Measurements from ENCODE around the gene MAP4K4. TPM values are rescaled to one million over a fixed set of nuclear protein-coding genes. Genes with fewer than 3 reads are reported as not detected.

The MAP4K4 gene
- total and polyA plus RNA-seq, 2 of the 13 experiments (the other 11 are each of a cell fraction or from before 2014, with no cell fraction given) = 105 to 264 TPM

DNA sequence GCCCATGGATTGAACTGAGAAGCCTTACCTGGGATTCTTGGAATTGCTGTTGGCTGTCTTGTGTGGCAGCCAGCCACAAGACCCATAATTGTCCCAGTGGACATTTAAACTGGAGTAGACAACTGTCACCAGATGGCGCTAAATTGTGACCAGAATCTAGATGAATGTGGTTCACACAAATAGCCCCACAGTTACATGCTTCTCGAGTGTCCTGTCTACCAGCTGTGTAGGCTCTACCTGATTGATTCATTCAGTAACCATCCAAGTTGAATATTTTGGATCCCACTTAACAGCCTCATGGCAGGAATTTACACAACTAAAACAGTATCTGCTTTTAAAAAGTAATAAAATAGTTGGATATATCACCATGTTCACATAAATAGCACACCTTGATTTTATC, 73.2 kb downstream of the MAP4K4 start (continued):
- TF ChIP-seq, protein P1, sequence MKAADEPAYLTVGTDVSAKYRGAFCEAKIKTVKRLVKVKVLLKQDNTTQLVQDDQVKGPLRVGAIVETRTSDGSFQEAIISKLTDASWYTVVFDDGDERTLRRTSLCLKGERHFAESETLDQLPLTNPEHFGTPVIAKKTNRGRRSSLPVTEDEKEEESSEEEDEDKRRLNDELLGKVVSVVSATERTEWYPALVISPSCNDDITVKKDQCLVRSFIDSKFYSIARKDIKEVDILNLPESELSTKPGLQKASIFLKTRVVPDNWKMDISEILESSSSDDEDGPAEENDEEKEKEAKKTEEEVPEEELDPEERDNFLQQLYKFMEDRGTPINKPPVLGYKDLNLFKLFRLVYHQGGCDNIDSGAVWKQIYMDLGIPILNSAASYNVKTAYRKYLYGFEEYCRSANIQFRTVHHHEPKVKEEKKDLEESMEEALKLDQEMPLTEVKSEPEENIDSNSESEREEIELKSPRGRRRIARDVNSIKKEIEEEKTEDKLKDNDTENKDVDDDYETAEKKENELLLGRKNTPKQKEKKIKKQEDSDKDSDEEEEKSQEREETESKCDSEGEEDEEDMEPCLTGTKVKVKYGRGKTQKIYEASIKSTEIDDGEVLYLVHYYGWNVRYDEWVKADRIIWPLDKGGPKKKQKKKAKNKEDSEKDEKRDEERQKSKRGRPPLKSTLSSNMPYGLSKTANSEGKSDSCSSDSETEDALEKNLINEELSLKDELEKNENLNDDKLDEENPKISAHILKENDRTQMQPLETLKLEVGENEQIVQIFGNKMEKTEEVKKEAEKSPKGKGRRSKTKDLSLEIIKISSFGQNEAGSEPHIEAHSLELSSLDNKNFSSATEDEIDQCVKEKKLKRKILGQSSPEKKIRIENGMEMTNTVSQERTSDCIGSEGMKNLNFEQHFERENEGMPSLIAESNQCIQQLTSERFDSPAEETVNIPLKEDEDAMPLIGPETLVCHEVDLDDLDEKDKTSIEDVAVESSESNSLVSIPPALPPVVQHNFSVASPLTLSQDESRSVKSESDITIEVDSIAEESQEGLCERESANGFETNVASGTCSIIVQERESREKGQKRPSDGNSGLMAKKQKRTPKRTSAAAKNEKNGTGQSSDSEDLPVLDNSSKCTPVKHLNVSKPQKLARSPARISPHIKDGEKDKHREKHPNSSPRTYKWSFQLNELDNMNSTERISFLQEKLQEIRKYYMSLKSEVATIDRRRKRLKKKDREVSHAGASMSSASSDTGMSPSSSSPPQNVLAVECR (CRISPR knock-in tag; IDR thresholded peaks at IDR 0.05; ENCODE audit: borderline replicate concordance) = peak; percentile 46; the same call in 1 of the 2 replicates
- TF ChIP-seq, protein P2, sequence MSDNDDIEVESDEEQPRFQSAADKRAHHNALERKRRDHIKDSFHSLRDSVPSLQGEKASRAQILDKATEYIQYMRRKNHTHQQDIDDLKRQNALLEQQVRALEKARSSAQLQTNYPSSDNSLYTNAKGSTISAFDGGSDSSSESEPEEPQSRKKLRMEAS (IDR thresholded peaks at IDR 0.05) = 0 out of 2 replicates have a peak, but pooled peaks have one; percentile 9
- TF ChIP-seq ZNF354B (CRISPR knock-in tag; IDR thresholded peaks at IDR 0.05) (no peak), ZBTB8A (CRISPR knock-in tag; IDR thresholded peaks at IDR 0.05; ENCODE audit: borderline replicate concordance, low read depth) (no peak), ZKSCAN8 (CRISPR knock-in tag; IDR thresholded peaks at IDR 0.05; ENCODE audit: borderline replicate concordance) (peak; percentile 64; the same call in 1 of the 2 replicates), ZNF7 (CRISPR knock-in tag; IDR thresholded peaks at IDR 0.05) (no peak), SMARCE1 (IDR thresholded peaks at IDR 0.05; ENCODE audit: borderline replicate concordance) (no peak), RXRB (CRISPR knock-in tag; IDR thresholded peaks at IDR 0.05; ENCODE audit: borderline replicate concordance) (peak; percentile 44; the same call in 1 of the 2 replicates), KMT2B (CRISPR knock-in tag; IDR thresholded peaks at IDR 0.05) (no peak), ZSCAN9 (CRISPR knock-in tag; IDR thresholded peaks at IDR 0.05; ENCODE audit: borderline replicate concordance) (peak; percentile 53; the same call in 1 of the 2 replicates), ZNF274 (CRISPR knock-in tag; IDR thresholded peaks at IDR 0.05) (no peak), ERF (CRISPR knock-in tag; IDR thresholded peaks at IDR 0.05) (no peak), ZNF331 (CRISPR knock-in tag; IDR thresholded peaks at IDR 0.05) (peak; percentile 72; the same call in 1 of the 2 replicates), GATAD2A (CRISPR knock-in tag; IDR thresholded peaks at IDR 0.05) (peak; percentile 79; the same call in 1 of the 2 replicates), PHF5A (CRISPR knock-in tag; IDR thresholded peaks at IDR 0.05; ENCODE audit: low read depth, unreplicated experiment) (no peak), HDAC1 (CRISPR knock-in tag; IDR thresholded peaks at IDR 0.05) (peak; percentile 13; the same call in 1 of the 2 replicates)
- TF ChIP-seq, protein P3, sequence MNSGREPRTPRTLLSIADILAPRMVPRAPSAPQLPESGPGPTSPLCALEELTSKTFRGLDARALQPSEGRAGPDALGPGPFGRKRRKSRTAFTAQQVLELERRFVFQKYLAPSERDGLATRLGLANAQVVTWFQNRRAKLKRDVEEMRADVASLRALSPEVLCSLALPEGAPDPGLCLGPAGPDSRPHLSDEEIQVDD (CRISPR knock-in tag; IDR thresholded peaks at IDR 0.05; ENCODE audit: borderline replicate concordance) = no peak
- TF ChIP-seq, protein P4, sequence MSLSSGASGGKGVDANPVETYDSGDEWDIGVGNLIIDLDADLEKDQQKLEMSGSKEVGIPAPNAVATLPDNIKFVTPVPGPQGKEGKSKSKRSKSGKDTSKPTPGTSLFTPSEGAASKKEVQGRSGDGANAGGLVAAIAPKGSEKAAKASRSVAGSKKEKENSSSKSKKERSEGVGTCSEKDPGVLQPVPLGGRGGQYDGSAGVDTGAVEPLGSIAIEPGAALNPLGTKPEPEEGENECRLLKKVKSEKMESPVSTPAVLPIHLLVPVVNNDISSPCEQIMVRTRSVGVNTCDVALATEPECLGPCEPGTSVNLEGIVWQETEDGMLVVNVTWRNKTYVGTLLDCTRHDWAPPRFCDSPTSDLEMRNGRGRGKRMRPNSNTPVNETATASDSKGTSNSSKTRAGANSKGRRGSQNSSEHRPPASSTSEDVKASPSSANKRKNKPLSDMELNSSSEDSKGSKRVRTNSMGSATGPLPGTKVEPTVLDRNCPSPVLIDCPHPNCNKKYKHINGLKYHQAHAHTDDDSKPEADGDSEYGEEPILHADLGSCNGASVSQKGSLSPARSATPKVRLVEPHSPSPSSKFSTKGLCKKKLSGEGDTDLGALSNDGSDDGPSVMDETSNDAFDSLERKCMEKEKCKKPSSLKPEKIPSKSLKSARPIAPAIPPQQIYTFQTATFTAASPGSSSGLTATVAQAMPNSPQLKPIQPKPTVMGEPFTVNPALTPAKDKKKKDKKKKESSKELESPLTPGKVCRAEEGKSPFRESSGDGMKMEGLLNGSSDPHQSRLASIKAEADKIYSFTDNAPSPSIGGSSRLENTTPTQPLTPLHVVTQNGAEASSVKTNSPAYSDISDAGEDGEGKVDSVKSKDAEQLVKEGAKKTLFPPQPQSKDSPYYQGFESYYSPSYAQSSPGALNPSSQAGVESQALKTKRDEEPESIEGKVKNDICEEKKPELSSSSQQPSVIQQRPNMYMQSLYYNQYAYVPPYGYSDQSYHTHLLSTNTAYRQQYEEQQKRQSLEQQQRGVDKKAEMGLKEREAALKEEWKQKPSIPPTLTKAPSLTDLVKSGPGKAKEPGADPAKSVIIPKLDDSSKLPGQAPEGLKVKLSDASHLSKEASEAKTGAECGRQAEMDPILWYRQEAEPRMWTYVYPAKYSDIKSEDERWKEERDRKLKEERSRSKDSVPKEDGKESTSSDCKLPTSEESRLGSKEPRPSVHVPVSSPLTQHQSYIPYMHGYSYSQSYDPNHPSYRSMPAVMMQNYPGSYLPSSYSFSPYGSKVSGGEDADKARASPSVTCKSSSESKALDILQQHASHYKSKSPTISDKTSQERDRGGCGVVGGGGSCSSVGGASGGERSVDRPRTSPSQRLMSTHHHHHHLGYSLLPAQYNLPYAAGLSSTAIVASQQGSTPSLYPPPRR (CRISPR knock-in tag; IDR thresholded peaks at IDR 0.05; ENCODE audit: borderline replicate concordance) = no peak
